Colonic mucosa (tissue), 4 donors: Measurements from ENCODE around the gene DAPP1. TPM values are rescaled to one million over a fixed set of nuclear protein-coding genes. Genes with fewer than 3 reads are reported as not detected.

Experiments
- DNase-seq: peaks from one replicate; pipeline ENCODE4 v3.0.0-alpha.2; 2020
- H3K27ac ChIP-seq: fragments of 200-600 bp; one replicate; pipeline ENCODE4 v1.8.0; 2021
- H3K27me3 ChIP-seq: fragments of 200-600 bp; one replicate; pipeline ENCODE4 v1.8.0; 2021
- H3K36me3 ChIP-seq: fragments of 200-600 bp; one replicate; pipeline ENCODE4 v1.8.0; 2021
- H3K4me1 ChIP-seq: fragments of 200-600 bp; one replicate; pipeline ENCODE4 v1.8.0; 2021; ENCODE audit warnings: mild to moderate bottlenecking
- H3K4me3 ChIP-seq: fragments of 200-600 bp; one replicate; pipeline ENCODE4 v1.8.0; 2021
- H3K9ac ChIP-seq, 2 donors: one replicate each; pipeline ENCODE4 v1.7.0; 2013; ENCODE audit warnings: control low read depth in 2 of 2, low read depth in 2 of 2, low read length in 2 of 2
- H3K9me3 ChIP-seq: fragments of 200-600 bp; one replicate; pipeline ENCODE4 v1.8.0; 2021
- CTCF ChIP-seq: fragments of 200-600 bp; IDR thresholded peaks from one replicate; pipeline ENCODE4 v1.8.0; 2022; ENCODE audit warnings: antibody characterized with exemption, mild to moderate bottlenecking
- intact Hi-C: fragments of 100-400 bp; cut with DNase I; formaldehyde crosslinking; loops from one replicate; pipeline ENCODE4 v1.14.1; 2022
- total RNA-seq, 2 donors: library from RNA; stranded (reverse); fragmentation: NEBNext Ultra II Directional in 1 of 2; extraction: Animal tissue kit (Norgen Biotek cat#: 25700) in 1 of 2; gene quantifications; one replicate each; pipeline ENCODE4 v1.2.1, GENCODE V29; 2021
- donor health status: healthy.
- donor health status: DM: no; HTN: no; CAD: no.
- donor health status: DM: no; HTN: no; CAD: no.

DAPP1 gene
- total RNA-seq, 2 donors from 2014 or later, result 3.6 to 5.0 TPM

- Histone ChIP-seq H3K36me3 (no peaks in the 10 kb centered on the region), H3K4me1 (no peaks in the 10 kb centered on the region), H3K4me3 (no peak overlapping the region), H3K9me3 (no peaks in the 10 kb centered on the region), H3K9ac (no peak overlapping the region), H3K27me3 (no peaks in the 10 kb centered on the region), H3K27ac (no peak overlapping the region)
- TF ChIP-seq CTCF, result peak; percentile 63
- intact Hi-C loops, result loop anchor here (2.0 kb wide), 1 partner anchor 248 kb away; no protein-coding TSS in a partner anchor
- peak; percentile 69 for DNase-seq
These were observed 8.3 kb upstream of the DAPP1 start for GRCh38 chr4:99808260-99808857.

- no peaks in the 10 kb centered on the region for H3K27me3 ChIP-seq
- TF ChIP-seq CTCF, result no peak
- no peak overlapping the region for H3K9ac ChIP-seq
- H3K9me3 ChIP-seq, result no peaks in the 10 kb centered on the region
- no peaks in the 10 kb centered on the region for H3K4me1 ChIP-seq
- no peak overlapping the region for H3K27ac ChIP-seq
- H3K36me3 ChIP-seq, result no peaks in the 10 kb centered on the region
- H3K4me3 ChIP-seq, result no peak overlapping the region
- intact Hi-C loops, result loop anchor here (2.0 kb wide), 1 partner anchor 249 kb away; no protein-coding TSS in a partner anchor
- DNase-seq, result no peak
These were observed 7.3 kb upstream of the DAPP1 start for GRCh38 chr4:99809326-99809725.

GRCh38 chr4:99810536-99810935 lies 6.1 kb upstream of the DAPP1 start:
- Histone ChIP-seq H3K27me3 (no peaks in the 10 kb centered on the region), H3K9ac (no peak overlapping the region), H3K4me1 (peaks cover 3% of the 10 kb centered on the region), H3K9me3 (no peaks in the 10 kb centered on the region), H3K27ac (no peak overlapping the region), H3K36me3 (no peaks in the 10 kb centered on the region), H3K4me3 (no peak overlapping the region)
- intact Hi-C loops, result loop anchor here (5.0 kb wide), 2 partner anchors 77 to 137 kb away; partner anchors contain the start of gene DNAJB14
- DNase-seq, result no peak
- no peak for TF ChIP-seq CTCF

GRCh38 chr4:99811117-99811516 lies 5.5 kb upstream of the DAPP1 start:
- intact Hi-C loops, result loop anchor here (5.0 kb wide), 2 partner anchors 76 to 136 kb away; partner anchors contain the start of gene DNAJB14
- Histone ChIP-seq H3K27ac (no peak overlapping the region), H3K9ac (no peak overlapping the region), H3K36me3 (no peaks in the 10 kb centered on the region), H3K4me3 (no peak overlapping the region), H3K9me3 (no peaks in the 10 kb centered on the region), H3K4me1 (peaks cover 3% of the 10 kb centered on the region), H3K27me3 (no peaks in the 10 kb centered on the region)
- TF ChIP-seq CTCF, result no peak
- no peak for DNase-seq

GRCh38 chr4:99811850-99812249 lies 4.8 kb upstream of the DAPP1 start:
- peaks cover 3% of the 10 kb centered on the region for H3K4me1 ChIP-seq
- no peaks in the 10 kb centered on the region for H3K9me3 ChIP-seq
- H3K27ac ChIP-seq, result no peak overlapping the region
- intact Hi-C loops, result loop anchor here (5.0 kb wide), 2 partner anchors 75 to 135 kb away; partner anchors contain the start of gene DNAJB14
- no peak overlapping the region for H3K9ac ChIP-seq
- no peaks in the 10 kb centered on the region for H3K27me3 ChIP-seq
- peak; percentile 61 for DNase-seq
- H3K36me3 ChIP-seq, result no peaks in the 10 kb centered on the region
- TF ChIP-seq CTCF, result peak; percentile 32
- H3K4me3 ChIP-seq, result no peak overlapping the region
